Neural cell (in vitro differentiated cells): ENCODE results near the gene NPEPL1. TPM values are rescaled to one million over a fixed set of nuclear protein-coding genes. Genes with fewer than 3 reads are reported as not detected.

Source experiments
- H2AFZ ChIP-seq: fragments of 200-600, 300-800 bp; sonication (generic), shearing (Covaris generic); 2 replicates; pipeline ENCODE4 v1.6.0; 2014; ENCODE audit warnings: low read depth, mild to moderate bottlenecking, antibody characterized with exemption, low read length, moderate library complexity
- H3F3A ChIP-seq: fragments of 200-600 bp; shearing (Covaris generic); 2 replicates; pipeline ENCODE4 v1.6.1; 2016; ENCODE audit warnings: mild to moderate bottlenecking, moderate library complexity, mixed read lengths, antibody characterized with exemption, low read length; ENCODE audit not compliant: insufficient read depth, poor library complexity, severe bottlenecking
- H3K27ac ChIP-seq: fragments of 200-600, 300-800 bp; sonication (generic), shearing (Covaris generic); 2 replicates; pipeline ENCODE4 v1.5.1; 2014; ENCODE audit warnings: mild to moderate bottlenecking, low read length, moderate library complexity
- H3K27me3 ChIP-seq: fragments of 300-800, 200-600 bp; sonication (generic), shearing (Covaris generic); 2 replicates; pipeline ENCODE4 v1.6.0; 2014; ENCODE audit warnings: mild to moderate bottlenecking, low read depth, low read length, moderate library complexity; ENCODE audit not compliant: insufficient read depth
- H3K36me3 ChIP-seq: fragments of 300-800, 200-600 bp; sonication (generic), shearing (Covaris generic); 2 replicates; pipeline ENCODE4 v1.5.1; 2014; ENCODE audit warnings: mild to moderate bottlenecking, antibody characterized with exemption, low read length, moderate library complexity; ENCODE audit not compliant: insufficient read depth
- H3K4me2 ChIP-seq: fragments of 300-800, 200-600 bp; sonication (generic), shearing (Covaris generic); 2 replicates; pipeline ENCODE4 v1.6.0; 2014; ENCODE audit warnings: mild to moderate bottlenecking, low read length
- H3K4me3 ChIP-seq: fragments of 300-800, 200-600 bp; sonication (generic), shearing (Covaris generic); 2 replicates; pipeline ENCODE4 v1.5.1; 2014; ENCODE audit warnings: mild to moderate bottlenecking, low read length, moderate library complexity
- H3K79me2 ChIP-seq: fragments of 200-600 bp; shearing (Covaris generic); replicated peaks from 2 replicates; pipeline ENCODE4 v1.6.0; 2014; ENCODE audit warnings: mild to moderate bottlenecking, low read length, moderate library complexity; ENCODE audit not compliant: insufficient read depth
- H3K9ac ChIP-seq: fragments of 300-800, 200-600 bp; sonication (generic), shearing (Covaris generic); 2 replicates; pipeline ENCODE4 v1.6.1; 2016; ENCODE audit warnings: mild to moderate bottlenecking, low read length, mixed read lengths
- H3K9me2 ChIP-seq: fragments of 200-600 bp; shearing (Covaris generic); 2 replicates; pipeline ENCODE4 v1.6.1; 2016; ENCODE audit warnings: mild to moderate bottlenecking, low read length, mixed read lengths; ENCODE audit not compliant: insufficient read depth
- H3K9me3 ChIP-seq: fragments of 200-600, 300-800 bp; sonication (generic), shearing (Covaris generic); 2 replicates; pipeline ENCODE4 v1.6.1; 2016; ENCODE audit warnings: mild to moderate bottlenecking, mixed run types, low read length, moderate library complexity, mixed read lengths
- H4K20me1 ChIP-seq: fragments of 200-600 bp; shearing (Covaris generic); 2 replicates; pipeline ENCODE4 v1.6.1; 2016; ENCODE audit warnings: mild to moderate bottlenecking, mixed run types; ENCODE audit not compliant: insufficient read depth
- EP300 ChIP-seq: fragments of 450-650 bp; conservative IDR thresholded peaks from 2 replicates; pipeline ENCODE4 v1.6.1; 2014; ENCODE audit warnings: antibody characterized with exemption, mild to moderate bottlenecking, moderate library complexity; ENCODE audit not compliant: poor library complexity, severe bottlenecking
- EZH2 ChIP-seq: fragments of 200-600, 300-800 bp; shearing (Covaris generic), sonication (generic); IDR thresholded peaks from 2 replicates; pipeline ENCODE4 v1.6.1; 2014; ENCODE audit warnings: antibody characterized with exemption, low read length, borderline replicate concordance, mild to moderate bottlenecking; ENCODE audit not compliant: insufficient read depth, poor library complexity, severe bottlenecking
- MXI1 ChIP-seq: fragments of 450-650 bp; conservative IDR thresholded peaks from 2 replicates; pipeline ENCODE4 v1.6.1; 2014; ENCODE audit warnings: antibody characterized with exemption, mild to moderate bottlenecking; ENCODE audit not compliant: poor library complexity, severe bottlenecking
- POLR2AphosphoS5 ChIP-seq: IDR thresholded peaks from 2 replicates; pipeline ENCODE4 v1.6.1; 2012
- RAD21 ChIP-seq: fragments of 450-650 bp; conservative IDR thresholded peaks from 2 replicates; pipeline ENCODE4 v1.6.1; 2014; ENCODE audit warnings: antibody characterized with exemption, mild to moderate bottlenecking, moderate library complexity
- REST ChIP-seq: IDR thresholded peaks from 2 replicates; pipeline ENCODE4 v1.6.1; 2012; ENCODE audit warnings: borderline replicate concordance
- SMC3 ChIP-seq: fragments of 450-650 bp; conservative IDR thresholded peaks from 2 replicates; pipeline ENCODE4 v1.6.1; 2014; ENCODE audit warnings: antibody characterized with exemption, mild to moderate bottlenecking, moderate library complexity; ENCODE audit not compliant: poor library complexity
- TAF1 ChIP-seq: IDR thresholded peaks from 2 replicates; pipeline ENCODE4 v1.6.1; 2012; ENCODE audit warnings: low read depth
- polyA plus RNA-seq: library from polyadenylated mRNA; depleted of rRNA; stranded (reverse); fragments of >200 nt; gene quantifications from 2 replicates; pipeline ENCODE4 v1.2.3, GENCODE V29; 2014
- TF ChIP-seq, protein P1 (sequence below): fragments of 450-650 bp; IDR thresholded peaks from 2 replicates; pipeline ENCODE4 v1.5.1; 2014; ENCODE audit warnings: antibody characterized with exemption, mild to moderate bottlenecking, moderate library complexity; ENCODE audit not compliant: poor library complexity, severe bottlenecking

Gene NPEPL1
- polyA plus RNA-seq, 1 donor from 2014 or later = 63.4 TPM

DNA sequence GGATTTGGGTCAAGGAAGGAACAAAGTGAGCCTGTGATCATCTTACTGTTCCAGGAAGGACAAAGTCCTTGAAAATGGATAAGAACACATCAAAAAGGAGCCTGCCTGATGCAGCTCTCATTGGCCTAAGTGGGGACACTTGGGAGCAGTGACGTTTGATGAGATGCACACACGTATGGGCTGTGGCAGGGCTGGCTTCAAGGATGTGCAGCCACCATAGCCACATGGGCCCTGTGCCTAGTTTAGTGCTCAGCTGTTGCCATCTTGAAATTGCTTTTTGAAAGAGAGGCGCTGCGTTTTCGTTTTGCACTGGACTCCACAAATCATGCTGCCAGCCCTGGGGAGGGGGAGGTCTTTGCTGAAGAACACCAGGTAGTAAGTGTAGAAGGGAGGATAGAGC, 6.6 kb upstream of the NPEPL1 start:
- Histone ChIP-seq H3F3A (no peaks in the 10 kb centered on the region), H3K27me3 (no peaks in the 10 kb centered on the region), H4K20me1 (no peaks in the 10 kb centered on the region), H3K9me2 (no peaks in the 10 kb centered on the region), H3K9me3 (no peaks in the 10 kb centered on the region), H3K36me3 (no peaks in the 10 kb centered on the region), H3K9ac (no peak overlapping the region), H3K27ac (no peak overlapping the region), H2AFZ (no peak overlapping the region), H3K4me3 (no peak overlapping the region), H3K79me2 (no peaks in the 10 kb centered on the region), H3K4me2 (no peak overlapping the region)
- TF ChIP-seq EP300 = no peak

GRCh38 chr20:58688414-58688813, 4.2 kb upstream of the NPEPL1 start:
- Histone ChIP-seq H3K27me3 (no peaks in the 10 kb centered on the region), H3K4me2 (no peak overlapping the region), H3K9ac (no peak overlapping the region), H3K4me3 (no peak overlapping the region), H3F3A (no peaks in the 10 kb centered on the region), H3K9me2 (no peaks in the 10 kb centered on the region), H3K9me3 (no peaks in the 10 kb centered on the region), H3K79me2 (no peaks in the 10 kb centered on the region), H4K20me1 (no peaks in the 10 kb centered on the region), H3K36me3 (no peaks in the 10 kb centered on the region), H3K27ac (no peak overlapping the region), H2AFZ (no peak overlapping the region)
- TF ChIP-seq, protein P1, sequence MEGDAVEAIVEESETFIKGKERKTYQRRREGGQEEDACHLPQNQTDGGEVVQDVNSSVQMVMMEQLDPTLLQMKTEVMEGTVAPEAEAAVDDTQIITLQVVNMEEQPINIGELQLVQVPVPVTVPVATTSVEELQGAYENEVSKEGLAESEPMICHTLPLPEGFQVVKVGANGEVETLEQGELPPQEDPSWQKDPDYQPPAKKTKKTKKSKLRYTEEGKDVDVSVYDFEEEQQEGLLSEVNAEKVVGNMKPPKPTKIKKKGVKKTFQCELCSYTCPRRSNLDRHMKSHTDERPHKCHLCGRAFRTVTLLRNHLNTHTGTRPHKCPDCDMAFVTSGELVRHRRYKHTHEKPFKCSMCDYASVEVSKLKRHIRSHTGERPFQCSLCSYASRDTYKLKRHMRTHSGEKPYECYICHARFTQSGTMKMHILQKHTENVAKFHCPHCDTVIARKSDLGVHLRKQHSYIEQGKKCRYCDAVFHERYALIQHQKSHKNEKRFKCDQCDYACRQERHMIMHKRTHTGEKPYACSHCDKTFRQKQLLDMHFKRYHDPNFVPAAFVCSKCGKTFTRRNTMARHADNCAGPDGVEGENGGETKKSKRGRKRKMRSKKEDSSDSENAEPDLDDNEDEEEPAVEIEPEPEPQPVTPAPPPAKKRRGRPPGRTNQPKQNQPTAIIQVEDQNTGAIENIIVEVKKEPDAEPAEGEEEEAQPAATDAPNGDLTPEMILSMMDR = no peak
- TF ChIP-seq MXI1 = no peak
- no peak for TF ChIP-seq POLR2AphosphoS5
- TF ChIP-seq EZH2 = no peak
- no peak for TF ChIP-seq EP300
- TF ChIP-seq TAF1 = no peak
- no peak for TF ChIP-seq REST
- no peak for TF ChIP-seq RAD21
- no peak for TF ChIP-seq SMC3

DNA sequence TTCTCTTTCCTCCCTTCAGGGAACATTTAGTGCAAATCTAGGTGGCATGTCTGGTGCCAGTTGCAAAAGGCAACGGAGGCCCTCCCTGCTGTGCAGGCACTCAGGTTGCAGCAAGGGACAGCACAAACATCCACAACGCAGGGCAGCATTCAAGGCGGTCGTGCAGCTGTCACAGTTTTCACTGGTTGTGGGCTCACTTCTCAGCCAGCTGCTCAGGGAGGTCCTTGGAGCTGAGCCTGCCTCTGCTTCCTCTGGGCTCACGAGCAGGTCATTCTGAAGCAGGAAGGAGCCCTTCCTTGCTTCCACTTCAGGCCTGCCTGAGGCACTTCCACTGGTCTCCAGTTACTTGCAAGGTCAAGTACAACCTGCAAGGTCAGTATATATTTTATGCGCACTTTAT, 3.8 kb upstream of the NPEPL1 start:
- Histone ChIP-seq H4K20me1 (no peaks in the 10 kb centered on the region), H3K4me2 (no peak overlapping the region), H3F3A (no peaks in the 10 kb centered on the region), H3K27me3 (no peaks in the 10 kb centered on the region), H3K27ac (no peak overlapping the region), H3K36me3 (no peaks in the 10 kb centered on the region), H3K9me2 (no peaks in the 10 kb centered on the region), H3K79me2 (no peaks in the 10 kb centered on the region), H2AFZ (no peak overlapping the region), H3K9ac (no peak overlapping the region), H3K4me3 (no peak overlapping the region), H3K9me3 (no peaks in the 10 kb centered on the region)
- TF ChIP-seq MXI1 (no peak), SMC3 (no peak), POLR2AphosphoS5 (no peak), REST (no peak), TAF1 (no peak), EP300 (no peak), EZH2 (no peak), RAD21 (no peak)
- TF ChIP-seq, protein P1 = no peak
